Endodermal cell (in vitro differentiated cells): ENCODE data around the gene RBMXL3. TPM values are rescaled to one million over a fixed set of nuclear protein-coding genes. Genes with fewer than 3 reads are reported as not detected.

Experiments used
- DNase-seq: peaks from one replicate; pipeline ENCODE4 v3.0.0-alpha.2; 2017
- H3K27ac ChIP-seq: 2 replicates; pipeline ENCODE4 v1.5.1; 2013; ENCODE audit warnings: mild to moderate bottlenecking, low read depth, low read length, moderate library complexity
- H3K27me3 ChIP-seq: 2 replicates; pipeline ENCODE4 v1.6.1; 2013; ENCODE audit warnings: mild to moderate bottlenecking, low read length, moderate library complexity; ENCODE audit not compliant: insufficient read depth, control insufficient read depth, poor library complexity, severe bottlenecking
- H3K36me3 ChIP-seq: 2 replicates; pipeline ENCODE4 v1.7.0; 2013; ENCODE audit warnings: mild to moderate bottlenecking, low read length, moderate library complexity; ENCODE audit not compliant: control insufficient read depth, insufficient read depth
- H3K4me1 ChIP-seq: one replicate; pipeline ENCODE4 v1.7.0; 2013; ENCODE audit warnings: low read length; ENCODE audit not compliant: control insufficient read depth, insufficient read depth
- H3K4me3 ChIP-seq: 2 replicates; pipeline ENCODE4 v1.5.1; 2013; ENCODE audit warnings: mild to moderate bottlenecking, low read length, moderate library complexity
- H3K9ac ChIP-seq: 2 replicates; pipeline ENCODE4 v1.6.1; 2013; ENCODE audit warnings: mild to moderate bottlenecking, low read length, moderate library complexity; ENCODE audit not compliant: poor library complexity, severe bottlenecking; ENCODE audit errors: extremely low read depth
- H3K9me3 ChIP-seq: 2 replicates; pipeline ENCODE4 v1.6.1; 2013; ENCODE audit warnings: mild to moderate bottlenecking, low read length, moderate library complexity; ENCODE audit not compliant: control insufficient read depth
- H3K27ac Mint-ChIP-seq: 2 replicates; pipeline ENCODE4 v1.8.0; 2020; ENCODE audit warnings: mixed read lengths
- H3K27me3 Mint-ChIP-seq: 2 replicates; pipeline ENCODE4 v1.8.0; 2021; ENCODE audit warnings: mild to moderate bottlenecking, mixed read lengths; ENCODE audit not compliant: insufficient read depth
- H3K36me3 Mint-ChIP-seq: 2 replicates; pipeline ENCODE4 v1.8.0; 2020; ENCODE audit warnings: low read depth, mixed read lengths
- H3K4me1 Mint-ChIP-seq: 2 replicates; pipeline ENCODE4 v1.8.0; 2020; ENCODE audit warnings: mixed read lengths
- H3K4me3 Mint-ChIP-seq: 2 replicates; pipeline ENCODE4 v1.8.0; 2020; ENCODE audit warnings: mild to moderate bottlenecking, moderate library complexity, mixed read lengths
- H3K9me3 Mint-ChIP-seq: 2 replicates; pipeline ENCODE4 v1.8.0; 2020; ENCODE audit warnings: mild to moderate bottlenecking, mixed read lengths
- WGBS, 2 experiments: methylation state at CpG; one replicate each; pipeline versions ENCODE4 v1.1.5 to v1.1.7; 2013; ENCODE audit warnings: missing lambda C conversion rate in 2 of 2, mixed read lengths in 1 of 2; ENCODE audit not compliant: insufficient coverage in 1 of 2, insufficient read length in 1 of 2; 5-methylcytosine and 5-hydroxymethylcytosine counted together
- total RNA-seq, 2 donors: library from RNA; stranded (reverse); fragmentation: NEBNext Ultra II Directional in 1 of 2; extraction: Animal tissue kit (Norgen Biotek cat#: 25700) in 1 of 2; gene quantifications; 2 replicates in 1 of 2; 3 replicates in 1 of 2; pipeline ENCODE4 v1.2.1, GENCODE V29; 2021
- TF ChIP-seq, protein P1 (sequence below): fragments of 200-600 bp; sonication (generic); conservative IDR thresholded peaks from 2 replicates; pipeline ENCODE4 v1.5.0; 2021; ENCODE audit warnings: antibody characterized with exemption, mild to moderate bottlenecking

RBMXL3 gene
- total RNA-seq, 2 donors from 2014 or later = not detected

DNA sequence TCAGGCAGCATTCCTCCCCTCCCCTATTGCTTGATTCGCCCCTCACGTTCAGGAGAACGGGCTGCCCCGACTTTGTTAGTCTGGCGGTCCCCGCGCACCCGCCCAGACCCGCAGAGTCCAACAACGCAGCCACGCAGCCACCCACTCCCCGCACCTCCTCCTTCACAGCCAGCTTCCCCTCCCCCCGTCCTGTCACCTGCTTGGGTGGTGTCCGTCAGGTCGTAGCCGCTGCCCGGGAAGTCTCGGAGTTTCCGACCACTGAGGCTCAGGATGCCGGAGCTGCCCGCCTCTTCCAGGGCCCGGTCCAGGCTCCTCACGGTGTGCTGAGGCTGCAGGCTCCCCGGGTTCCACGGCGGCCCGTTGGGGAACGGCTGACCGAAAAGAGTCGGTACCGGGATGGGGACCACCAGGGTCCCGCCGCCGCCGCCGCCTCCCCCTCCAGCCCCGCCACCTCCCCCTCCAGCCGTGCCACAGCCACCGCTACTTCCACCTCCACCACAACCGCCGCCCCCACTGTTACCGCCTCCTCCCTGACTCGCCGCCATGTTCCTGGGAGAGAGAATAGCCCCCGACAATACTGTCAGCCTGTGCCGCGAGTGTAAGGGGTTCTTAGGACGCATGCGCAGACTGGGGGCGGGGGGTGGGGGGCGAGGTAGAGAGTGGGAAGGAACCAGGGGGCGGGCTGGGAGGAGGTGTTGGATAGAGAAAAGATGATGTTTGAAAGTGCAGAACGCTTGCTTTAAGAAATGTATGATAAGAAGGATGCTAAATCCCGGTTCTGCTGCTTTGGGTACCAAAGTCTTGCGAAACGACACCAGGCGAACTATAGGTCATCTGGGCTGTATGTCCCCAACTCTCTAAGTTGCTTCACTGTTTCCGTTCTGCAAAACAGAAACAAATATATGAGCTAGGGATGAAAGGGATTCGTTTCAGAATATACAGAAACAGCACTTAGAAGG, 44.6 kb downstream of the RBMXL3 start, which contains the start of gene LRCH2:
Gene LRCH2, minus strand, starts transcription at position 600 of the 959 bp plus-strand sequence. Its CDS starts 55 bp downstream, at position 545.
- H3K9me3 Mint-ChIP-seq = no peaks in the 10 kb centered on the region
- no peaks in the 10 kb centered on the region for H3K9me3 ChIP-seq

DNA sequence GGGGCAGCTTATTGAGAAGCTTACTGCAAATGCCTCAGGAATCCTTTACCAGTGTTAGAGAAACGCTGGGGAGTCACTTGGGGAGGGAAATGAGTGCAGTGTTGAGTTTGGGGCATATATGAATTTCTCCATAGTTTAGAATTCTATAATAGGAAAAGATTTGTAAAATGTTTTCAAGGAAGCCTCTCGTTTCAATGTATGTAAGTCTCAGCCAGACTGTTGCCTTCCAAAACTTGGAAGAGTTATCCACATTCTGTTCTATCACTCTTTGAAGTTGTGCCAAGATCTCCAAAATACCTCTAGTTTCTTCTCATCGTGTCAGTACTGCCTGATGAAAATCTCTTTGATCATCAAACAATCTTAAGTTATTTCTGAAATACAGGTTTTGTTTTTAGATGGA, 45.3 kb downstream of the RBMXL3 start:
- H3K4me1 Mint-ChIP-seq = no peaks in the 10 kb centered on the region
- H3K27ac ChIP-seq = no peak overlapping the region
- peaks cover 51% of the 10 kb centered on the region for H3K27me3 Mint-ChIP-seq
- peak overlapping the region; percentile 76 for H3K4me3 Mint-ChIP-seq
- no peak overlapping the region for H3K27ac Mint-ChIP-seq
- H3K36me3 ChIP-seq = no peaks in the 10 kb centered on the region
- no peaks in the 10 kb centered on the region for H3K36me3 Mint-ChIP-seq
- no peaks in the 10 kb centered on the region for H3K9me3 Mint-ChIP-seq
- TF ChIP-seq, protein P1, sequence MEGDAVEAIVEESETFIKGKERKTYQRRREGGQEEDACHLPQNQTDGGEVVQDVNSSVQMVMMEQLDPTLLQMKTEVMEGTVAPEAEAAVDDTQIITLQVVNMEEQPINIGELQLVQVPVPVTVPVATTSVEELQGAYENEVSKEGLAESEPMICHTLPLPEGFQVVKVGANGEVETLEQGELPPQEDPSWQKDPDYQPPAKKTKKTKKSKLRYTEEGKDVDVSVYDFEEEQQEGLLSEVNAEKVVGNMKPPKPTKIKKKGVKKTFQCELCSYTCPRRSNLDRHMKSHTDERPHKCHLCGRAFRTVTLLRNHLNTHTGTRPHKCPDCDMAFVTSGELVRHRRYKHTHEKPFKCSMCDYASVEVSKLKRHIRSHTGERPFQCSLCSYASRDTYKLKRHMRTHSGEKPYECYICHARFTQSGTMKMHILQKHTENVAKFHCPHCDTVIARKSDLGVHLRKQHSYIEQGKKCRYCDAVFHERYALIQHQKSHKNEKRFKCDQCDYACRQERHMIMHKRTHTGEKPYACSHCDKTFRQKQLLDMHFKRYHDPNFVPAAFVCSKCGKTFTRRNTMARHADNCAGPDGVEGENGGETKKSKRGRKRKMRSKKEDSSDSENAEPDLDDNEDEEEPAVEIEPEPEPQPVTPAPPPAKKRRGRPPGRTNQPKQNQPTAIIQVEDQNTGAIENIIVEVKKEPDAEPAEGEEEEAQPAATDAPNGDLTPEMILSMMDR = no peak
- no peaks in the 10 kb centered on the region for H3K4me1 ChIP-seq
- 0 to 26% methylated on average over 1 to 3 of the region's 3 CpGs for WGBS, 2 experiments
- H3K27me3 ChIP-seq = peaks cover 11% of the 10 kb centered on the region
- H3K9me3 ChIP-seq = no peaks in the 10 kb centered on the region
- peak overlapping the region; percentile 76 for H3K4me3 ChIP-seq
- DNase-seq = no peak
- no peak overlapping the region for H3K9ac ChIP-seq

More for the DNA sequence above, 44.6 kb downstream of the RBMXL3 start, which contains the start of gene LRCH2:
- peak; percentile 82 for DNase-seq
- WGBS, 2 experiments = 2% methylated on average over 46 of the region's 59 CpGs; no CpG with 5 or more reads in 1 of the 2 experiments
- Histone ChIP-seq H3K4me1 (no peaks in the 10 kb centered on the region), H3K4me3 (peak within 1 kb of the TSS; percentile 76), H3K9ac (no peak within 1 kb of the TSS), H3K27ac (no peak within 1 kb of the TSS), H3K36me3 (no peaks in the 10 kb centered on the region), H3K27me3 (peaks cover 11% of the 10 kb centered on the region)
- H3K4me1 Mint-ChIP-seq = no peaks in the 10 kb centered on the region
- H3K27me3 Mint-ChIP-seq = peaks cover 51% of the 10 kb centered on the region
- peak within 1 kb of the TSS; percentile 76 for H3K4me3 Mint-ChIP-seq
- no peaks in the 10 kb centered on the region for H3K36me3 Mint-ChIP-seq
- no peak within 1 kb of the TSS for H3K27ac Mint-ChIP-seq
- TF ChIP-seq, protein P1 = no peak

DNA sequence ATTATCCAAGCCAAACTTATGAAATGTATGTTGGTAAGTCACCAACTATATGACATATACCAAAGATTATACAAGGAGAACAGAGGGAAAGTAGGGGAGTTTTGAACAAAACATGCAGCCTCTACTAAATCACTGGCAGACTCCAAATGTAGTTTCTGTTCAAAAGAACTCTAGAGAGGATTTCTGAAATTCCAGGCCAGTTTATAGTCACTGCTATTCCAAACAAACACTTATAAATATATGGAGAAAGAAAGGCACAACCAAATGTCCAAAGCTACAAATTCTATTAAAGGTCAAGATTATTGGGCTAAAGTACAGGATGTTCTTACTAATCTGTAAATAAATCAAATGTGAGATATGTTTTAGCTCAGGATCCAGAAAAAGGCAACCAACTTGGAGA, 47.4 kb downstream of the RBMXL3 start:
- Histone ChIP-seq H3K4me1 (no peaks in the 10 kb centered on the region), H3K27ac (no peak overlapping the region), H3K9ac (no peak overlapping the region), H3K4me3 (no peak overlapping the region), H3K9me3 (no peaks in the 10 kb centered on the region), H3K36me3 (no peaks in the 10 kb centered on the region), H3K27me3 (peaks cover 11% of the 10 kb centered on the region)
- Mint-ChIP-seq H3K4me3 (no peak overlapping the region), H3K4me1 (no peaks in the 10 kb centered on the region), H3K27ac (no peak overlapping the region), H3K27me3 (peaks cover 49% of the 10 kb centered on the region), H3K9me3 (no peaks in the 10 kb centered on the region), H3K36me3 (no peaks in the 10 kb centered on the region)
- TF ChIP-seq, protein P1 = no peak
- no peak for DNase-seq
